ENCODE data around the gene KANK3.
"Not testable (repeated sequence)": the region's sequence is repeated elsewhere in the genome, so short reads cannot be mapped to it uniquely, and the experiment has no call there.

KANK3 gene

DNA sequence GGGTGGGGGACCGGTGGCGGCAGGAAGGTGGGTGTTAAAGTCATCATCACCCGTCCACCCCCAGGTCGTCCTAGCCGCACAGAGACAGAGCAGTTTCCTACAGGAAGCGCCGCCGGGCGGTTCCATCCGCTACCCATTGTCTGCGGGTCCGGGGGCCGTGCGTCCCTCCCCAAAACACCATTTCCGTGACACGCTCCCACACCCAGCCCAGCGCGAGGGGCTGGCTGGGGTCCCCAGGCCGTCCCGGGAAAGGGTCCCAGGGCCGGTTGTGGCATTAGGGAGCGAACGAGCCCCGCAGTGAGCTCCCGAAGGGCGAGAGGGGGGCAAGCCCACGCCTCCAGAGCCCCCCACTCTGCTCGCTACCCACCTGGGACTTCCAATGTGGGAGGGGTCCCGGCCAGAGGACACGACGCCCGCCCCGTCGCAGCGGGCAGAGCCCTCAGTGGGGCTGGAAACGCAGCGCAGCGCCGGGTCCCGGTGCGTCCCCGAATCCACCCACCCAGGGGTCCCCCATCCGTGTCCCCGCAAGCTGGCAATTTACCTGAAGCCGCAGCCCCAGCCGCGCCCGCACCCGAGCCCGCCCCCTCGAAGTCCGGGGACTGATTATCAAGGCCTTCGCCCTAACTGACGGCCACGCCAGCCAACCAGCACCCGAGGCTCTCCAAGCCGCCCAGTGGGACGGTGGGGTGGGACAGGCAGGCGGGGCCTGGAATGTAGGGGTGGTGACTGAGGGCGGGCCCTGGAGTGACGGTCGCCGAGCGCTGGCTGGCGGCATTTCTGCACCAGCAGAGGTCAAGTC, at the start of gene KANK3:
TSS of gene KANK3 (minus strand) at position 579 of the 799 bp plus-strand sequence. CDS start 5,434 bp downstream, outside the sequence.
- DNase-seq (ENCODE audit: low read depth): peak; percentile 88

DNA sequence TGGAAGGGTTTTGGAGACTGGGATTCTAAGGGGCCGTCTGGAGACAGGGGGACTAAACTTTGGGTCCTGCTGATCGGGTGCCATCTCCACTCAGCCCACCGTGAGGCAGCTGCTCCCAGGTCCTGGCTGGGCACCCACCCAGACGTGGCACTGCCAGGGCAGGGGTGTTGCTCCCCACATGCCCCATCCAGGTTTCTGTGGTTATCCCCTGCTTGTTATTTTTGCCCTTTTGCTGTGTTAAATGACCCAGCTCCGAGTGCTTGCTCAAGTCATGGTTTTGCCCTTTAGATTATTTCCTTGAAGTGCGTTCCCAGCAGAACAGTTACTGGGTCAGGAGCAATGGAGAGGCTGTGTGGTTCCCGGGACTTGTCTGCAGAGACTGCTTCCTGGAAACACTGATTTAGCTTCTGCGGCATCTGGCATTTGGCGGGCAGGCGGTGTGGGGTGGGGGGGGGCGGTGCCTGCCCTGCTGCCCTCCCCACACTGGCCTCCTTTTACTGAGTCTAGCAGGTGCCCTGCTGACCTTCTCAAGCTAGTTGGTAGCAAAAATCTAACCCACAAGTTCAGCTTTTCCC, 49.0 kb upstream of the KANK3 start:
- DNase-seq (ENCODE audit: low read depth): no peak

DNA sequence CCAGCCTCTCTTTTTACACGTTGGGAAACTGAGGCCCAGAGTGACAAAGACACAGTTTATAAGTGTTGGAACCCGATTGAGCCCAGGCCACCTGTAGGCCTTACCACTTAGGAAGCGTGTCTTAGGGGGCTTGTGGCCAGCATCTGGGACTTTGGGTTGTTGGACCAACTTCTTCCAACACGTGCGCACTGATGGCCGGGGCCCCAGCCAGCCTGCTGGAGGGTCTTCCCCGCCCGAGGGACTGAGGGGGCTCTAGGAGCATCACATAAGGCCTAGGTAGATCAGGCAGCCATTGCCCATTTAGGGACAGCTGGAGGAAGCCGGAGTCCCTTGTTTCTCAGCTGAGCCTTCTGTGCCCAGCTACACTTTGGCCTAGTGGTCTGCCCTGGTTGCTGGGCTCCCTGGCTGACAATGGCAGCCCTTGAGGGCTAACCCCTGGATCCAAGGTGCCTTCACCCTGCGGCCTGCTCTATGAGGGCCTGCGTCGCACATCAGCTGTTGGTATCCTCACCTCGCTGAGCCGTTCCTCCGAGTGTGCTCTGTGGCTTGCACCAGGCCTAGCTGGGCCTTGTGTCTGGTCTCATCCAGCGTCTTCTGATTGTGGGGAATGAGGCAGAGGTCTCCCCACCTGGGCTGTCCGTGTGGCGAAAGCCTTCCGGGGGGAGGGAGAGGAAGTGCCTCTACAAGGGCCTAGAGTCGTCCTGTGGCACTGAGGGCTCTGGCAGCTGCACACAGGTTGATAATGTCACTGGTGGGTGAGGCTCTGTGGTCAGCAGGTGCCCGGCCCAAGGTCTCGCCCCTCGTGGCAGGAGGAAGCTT, 48.3 kb upstream of the KANK3 start:
- DNase-seq (ENCODE audit: low read depth): no peak

DNA sequence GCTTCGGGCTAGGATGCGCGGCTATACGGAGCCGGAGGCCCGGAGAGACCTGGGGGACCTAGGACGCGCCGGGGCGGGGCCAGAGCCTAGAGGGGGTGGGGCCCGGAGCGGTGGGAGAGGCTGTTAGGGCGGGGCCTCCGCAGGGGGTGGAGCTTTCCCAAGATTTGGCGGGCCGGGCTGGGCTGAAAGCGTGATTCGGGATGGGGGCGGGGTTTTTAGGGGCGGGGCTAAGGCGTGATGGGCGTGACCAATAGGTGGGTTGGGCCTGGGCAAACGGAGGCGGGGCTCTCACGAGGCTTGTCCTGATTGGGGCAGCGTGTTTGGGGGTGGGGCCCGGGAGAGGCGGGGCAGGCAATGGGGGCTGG, 47.5 kb upstream of the KANK3 start:
- DNase-seq (ENCODE audit: low read depth): peak; percentile 86

DNA sequence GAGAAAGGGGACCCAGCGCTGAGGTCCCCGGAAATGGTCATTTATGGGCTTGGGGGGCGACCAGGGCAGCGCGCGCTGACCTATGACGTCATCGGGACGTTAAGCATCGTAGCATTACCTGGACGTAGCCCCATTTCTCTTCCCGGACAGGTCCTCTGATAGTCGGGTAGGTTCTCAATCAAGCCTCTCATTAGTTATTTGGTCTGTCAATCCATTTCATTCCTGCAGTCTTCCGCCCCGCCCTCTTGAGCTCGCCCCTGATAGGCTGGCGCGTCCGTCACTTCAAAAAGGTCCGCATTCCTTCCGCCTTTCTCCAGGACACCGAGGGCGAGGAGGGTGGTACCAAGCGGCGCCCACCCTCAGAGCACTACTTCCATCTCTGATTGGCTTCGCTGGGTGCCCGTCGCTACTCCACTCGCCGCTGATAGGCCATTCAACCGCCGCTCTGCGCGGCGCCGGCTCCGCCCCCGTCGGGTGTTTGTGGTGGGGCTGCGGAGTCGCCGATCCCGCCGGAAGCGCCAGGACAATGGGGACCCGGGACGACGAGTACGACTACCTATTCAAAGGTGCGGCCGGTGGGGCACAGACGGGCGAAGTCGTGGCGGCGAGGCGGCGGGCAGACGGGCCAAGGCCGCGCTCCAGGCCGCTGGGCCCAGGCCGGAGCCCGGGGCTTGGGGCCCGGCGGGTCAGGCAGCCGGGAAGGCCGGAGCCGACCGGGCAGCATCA, 47.0 kb upstream of the KANK3 start, which contains the start of gene RAB11B:
TSS of gene RAB11B (plus strand) at position 470 of the 726 bp plus-strand sequence. CDS start at position 527, 57 bp downstream.
- peak; percentile 94 for DNase-seq (ENCODE audit: low read depth)

DNA sequence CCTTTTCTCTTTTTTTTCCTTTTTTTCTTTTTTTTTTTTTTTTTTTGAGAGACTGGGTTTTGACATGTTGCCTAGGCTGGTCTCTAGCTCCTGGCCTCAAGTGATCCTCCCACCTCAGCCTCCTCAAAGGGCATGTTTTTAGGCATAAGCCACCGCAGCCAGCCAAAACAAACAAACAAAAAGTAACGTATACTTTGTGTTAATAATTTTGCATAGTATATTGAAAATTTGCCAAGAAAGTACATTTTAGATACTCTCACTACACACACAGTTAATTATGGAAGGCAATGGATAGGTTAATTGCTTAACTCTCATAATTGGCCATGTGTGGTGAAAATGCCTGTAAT, 45.5 kb upstream of the KANK3 start:
- DNase-seq (ENCODE audit: low read depth): no peak

DNA sequence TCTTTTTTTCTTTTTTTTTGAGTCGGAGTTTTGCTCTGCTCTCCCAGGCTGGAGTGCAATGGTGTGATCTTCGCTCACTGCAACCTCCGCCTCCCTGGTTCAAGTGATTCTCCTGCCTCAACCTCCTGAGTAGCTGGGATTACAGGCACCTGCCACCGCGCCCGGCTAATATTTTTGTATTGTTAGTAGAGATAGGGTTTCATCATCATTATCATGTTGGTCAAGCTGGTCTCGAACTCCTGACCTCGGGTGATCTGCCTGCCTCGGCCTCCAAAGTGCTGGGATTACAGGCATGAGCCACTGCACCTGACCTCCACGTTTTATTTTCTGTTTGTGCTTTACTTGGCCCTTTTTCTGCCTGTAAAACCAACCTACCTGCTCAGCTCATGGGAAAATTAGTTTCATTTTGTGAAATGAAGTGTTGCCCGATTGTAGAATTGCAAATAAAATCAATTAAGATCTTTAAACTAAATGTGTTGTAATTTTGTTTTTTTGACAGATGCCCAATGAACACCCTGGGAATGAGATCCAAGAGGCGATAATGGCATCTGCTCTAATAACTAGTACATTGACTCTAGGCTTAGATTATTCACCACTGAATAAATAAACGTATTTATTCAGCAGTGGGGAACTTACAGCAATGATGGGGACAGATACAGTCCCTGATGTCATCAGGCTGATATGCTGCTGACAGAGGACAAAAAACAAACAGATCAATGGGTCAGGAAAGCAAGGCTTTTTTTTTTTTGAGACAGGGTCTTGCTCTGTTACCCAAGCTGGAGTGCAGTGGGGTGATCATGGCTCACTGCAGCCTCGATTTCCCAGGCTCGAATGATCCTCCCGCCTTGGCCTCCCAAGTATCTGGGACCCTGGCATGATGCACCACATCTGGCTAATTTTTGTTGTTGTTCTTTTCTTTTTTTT, 44.9 kb upstream of the KANK3 start:
- no peak for DNase-seq (ENCODE audit: low read depth)

DNA sequence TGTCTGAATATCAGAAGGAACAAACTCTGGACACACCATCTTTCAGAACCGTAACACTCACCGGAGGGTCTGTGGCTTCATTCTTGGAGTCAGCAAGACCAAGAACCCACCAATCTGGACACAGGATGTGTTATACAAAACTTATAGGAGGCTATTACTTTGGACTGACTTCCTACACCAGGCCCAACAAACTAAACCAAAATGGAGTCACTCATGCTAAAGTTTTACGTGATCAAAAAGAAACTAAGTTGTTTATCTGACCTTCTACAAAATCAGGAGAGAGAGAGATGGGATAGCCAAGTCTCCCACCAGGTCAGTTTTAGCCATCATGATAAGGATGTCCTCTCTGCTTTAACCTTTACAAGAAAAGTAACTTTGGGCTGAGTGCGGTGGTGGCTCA, 43.9 kb upstream of the KANK3 start:
- DNase-seq (ENCODE audit: low read depth): no peak

DNA sequence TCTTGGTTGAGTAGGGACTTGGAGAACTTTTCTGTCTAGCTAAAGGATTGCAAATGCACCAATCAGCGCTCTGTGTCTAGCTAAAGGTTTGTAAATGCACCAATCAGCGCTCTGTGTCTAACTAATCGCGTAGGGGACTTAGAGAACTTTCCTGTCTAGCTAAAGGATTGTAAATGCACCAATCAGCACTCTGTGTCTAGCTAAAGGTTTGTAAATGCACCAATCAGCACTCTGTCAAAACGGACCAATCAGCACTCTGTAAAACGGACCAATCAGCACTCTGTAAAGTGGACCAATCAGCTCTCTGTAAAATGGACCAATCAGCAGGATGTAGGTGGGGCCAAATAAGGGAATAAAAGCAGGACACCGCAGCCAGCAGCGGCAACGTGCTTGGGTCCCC, 43.4 kb upstream of the KANK3 start:
- not testable (repeated sequence) for DNase-seq (ENCODE audit: low read depth)

DNA sequence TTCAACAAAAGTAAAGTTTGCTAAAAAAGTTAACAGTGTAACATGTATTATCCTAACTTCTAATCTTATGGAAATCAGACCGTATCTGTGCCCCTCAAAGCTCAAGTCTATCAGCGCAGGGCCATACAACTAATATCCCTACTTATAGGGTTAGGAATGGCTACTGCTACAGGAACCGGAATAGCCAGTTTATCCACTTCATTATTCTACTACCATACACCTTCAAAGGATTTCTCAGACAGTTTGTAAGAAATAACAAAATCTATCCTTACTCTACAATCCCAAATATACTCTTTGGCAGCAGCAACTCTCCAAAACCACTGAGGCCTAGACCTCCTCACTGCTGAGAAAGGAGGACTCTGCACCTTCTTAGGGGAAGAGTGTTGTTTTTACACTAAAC, 42.5 kb upstream of the KANK3 start:
- not testable (repeated sequence) for DNase-seq (ENCODE audit: low read depth)

DNA sequence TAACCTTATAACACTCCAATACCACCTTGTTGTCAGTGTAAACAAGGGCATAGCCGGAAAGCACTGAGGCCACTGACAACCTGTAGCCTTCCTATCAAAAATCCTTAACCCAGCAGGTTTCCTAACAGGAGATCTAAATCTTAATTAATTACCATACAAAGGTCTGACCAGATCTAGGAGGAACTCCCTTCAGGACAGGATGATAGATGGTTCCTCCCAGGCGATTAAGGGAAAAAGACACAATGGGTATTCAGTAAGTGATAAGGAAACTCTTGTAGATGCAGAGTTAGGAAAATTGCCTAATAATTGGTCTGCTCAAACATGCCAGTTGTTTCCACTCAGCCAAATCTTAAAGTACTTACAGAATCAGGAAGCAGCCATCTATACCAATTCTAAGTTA, 42.0 kb upstream of the KANK3 start:
- DNase-seq (ENCODE audit: low read depth): not testable (repeated sequence)

DNA sequence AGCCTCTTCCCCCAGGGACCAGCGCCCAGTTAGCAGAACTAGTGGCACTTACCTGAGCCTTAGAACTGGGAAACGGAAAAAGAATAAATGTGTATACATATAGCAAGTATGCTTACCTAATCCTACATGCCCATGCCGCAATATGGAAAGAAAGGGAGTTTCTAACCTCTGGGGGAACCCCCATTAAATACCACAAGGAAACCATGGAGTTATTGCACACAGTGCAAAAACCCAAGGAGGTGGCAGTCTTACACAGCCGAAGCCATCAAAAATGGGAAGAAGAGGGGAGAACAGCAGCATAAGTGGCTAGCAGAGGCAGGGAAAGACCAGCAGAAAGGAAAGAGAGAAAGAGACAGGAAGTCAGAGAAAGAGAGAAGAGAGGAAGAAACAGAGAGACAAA, 41.5 kb upstream of the KANK3 start:
- DNase-seq (ENCODE audit: low read depth): not testable (repeated sequence)

DNA sequence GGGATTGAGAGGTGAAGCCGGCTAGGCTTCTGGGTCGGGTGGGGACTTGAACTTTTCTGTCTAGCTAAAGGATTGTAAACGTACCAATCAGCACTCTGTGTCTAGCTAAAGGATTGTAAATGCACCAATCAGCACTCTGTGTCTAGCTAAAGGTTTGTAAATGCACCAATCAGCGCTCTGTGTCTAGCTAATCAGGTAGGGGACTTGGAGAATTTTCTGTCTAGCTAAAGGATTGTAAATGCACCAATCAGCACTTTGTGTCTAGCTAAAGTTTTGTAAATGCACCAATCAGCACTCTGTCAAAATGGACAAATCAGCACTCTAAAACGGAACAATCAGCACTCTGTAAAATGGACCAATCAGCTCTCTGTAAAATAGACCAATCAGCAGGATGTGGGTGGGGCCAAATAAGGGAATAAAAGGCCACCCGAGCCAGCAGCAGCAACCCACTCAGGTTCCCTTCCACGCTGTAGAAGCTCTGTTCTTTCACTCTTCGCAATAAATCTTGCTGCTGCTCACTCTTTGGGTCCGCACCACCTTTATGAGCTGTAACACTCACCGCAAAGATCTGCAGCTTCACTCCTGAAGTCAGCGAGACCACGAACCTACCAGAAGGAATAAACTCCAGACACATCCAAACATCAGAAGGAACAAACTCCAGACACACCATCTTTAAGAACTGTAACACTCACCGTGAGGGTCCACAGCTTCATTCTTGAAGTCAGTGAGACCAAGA, 36.3 kb upstream of the KANK3 start:
- not testable (repeated sequence) for DNase-seq (ENCODE audit: low read depth)

DNA sequence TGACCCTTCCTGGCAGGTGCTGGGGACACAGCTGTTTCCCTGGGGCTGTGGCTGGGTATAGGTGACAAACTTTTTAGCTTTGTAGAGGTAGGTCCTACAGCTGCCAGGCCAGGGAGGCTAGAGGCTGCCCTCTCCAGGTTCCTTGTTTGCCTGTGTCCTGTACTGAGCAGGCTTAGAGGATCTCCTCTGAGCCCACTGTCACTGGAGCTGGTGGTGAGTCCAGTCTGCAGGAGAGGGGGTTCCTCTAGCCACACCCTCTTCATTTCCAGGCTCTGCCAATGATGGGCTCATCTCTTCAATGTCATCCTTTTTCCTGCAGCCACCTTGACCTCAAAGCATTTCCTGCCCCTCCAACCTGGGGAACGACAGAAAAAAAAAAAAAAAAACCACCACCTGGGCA, 34.5 kb upstream of the KANK3 start:
- no peak for DNase-seq (ENCODE audit: low read depth)

DNA sequence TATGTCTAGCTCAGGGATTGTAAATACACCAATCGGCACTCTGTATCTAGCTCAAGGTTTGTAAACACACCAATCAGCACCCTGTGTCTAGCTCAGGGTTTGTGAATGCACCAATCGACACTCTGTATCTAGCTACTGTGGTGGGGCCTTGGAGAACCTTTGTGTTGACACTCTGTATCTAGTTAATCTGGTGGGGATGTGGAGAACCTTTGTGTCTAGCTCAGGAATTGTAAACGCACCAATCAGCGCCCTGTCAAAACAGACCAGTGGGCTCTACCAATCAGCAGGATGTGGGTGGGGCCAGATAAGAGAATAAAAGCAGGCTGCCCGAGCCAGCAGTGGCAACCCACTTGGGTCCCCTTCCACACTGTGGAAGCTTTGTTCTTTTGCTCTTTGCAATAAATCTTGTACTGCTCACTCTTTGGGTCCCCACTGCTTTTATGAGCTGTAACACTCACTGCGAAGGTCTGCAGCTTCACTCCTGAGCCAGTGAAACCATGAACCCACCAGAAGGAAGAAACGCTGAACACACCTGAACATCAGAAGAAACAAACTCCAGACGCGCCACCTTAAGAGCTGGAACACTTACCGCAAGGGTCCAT, 33.4 kb upstream of the KANK3 start:
- DNase-seq (ENCODE audit: low read depth): not testable (repeated sequence)

DNA sequence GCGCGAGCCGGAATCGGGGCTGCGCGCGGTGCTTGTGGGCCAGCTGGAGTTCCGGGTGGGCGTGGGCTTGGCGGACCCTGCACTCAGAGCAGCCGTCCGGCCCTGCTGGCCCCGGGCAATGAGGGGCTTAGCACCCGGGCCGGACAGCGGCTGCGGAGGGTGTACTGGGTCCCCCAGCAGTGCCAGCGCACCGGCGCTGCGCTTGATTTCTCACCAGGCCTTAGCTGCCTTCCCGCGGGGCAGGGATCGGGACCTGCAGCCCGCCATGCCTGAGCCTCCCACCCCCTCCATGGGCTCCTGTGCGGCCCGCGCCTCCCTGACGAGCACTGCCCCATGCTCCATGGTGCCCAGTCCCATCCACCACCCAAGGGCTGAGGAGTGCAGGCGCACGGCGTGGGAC, 32.7 kb upstream of the KANK3 start:
- DNase-seq (ENCODE audit: low read depth): not testable (repeated sequence)

DNA sequence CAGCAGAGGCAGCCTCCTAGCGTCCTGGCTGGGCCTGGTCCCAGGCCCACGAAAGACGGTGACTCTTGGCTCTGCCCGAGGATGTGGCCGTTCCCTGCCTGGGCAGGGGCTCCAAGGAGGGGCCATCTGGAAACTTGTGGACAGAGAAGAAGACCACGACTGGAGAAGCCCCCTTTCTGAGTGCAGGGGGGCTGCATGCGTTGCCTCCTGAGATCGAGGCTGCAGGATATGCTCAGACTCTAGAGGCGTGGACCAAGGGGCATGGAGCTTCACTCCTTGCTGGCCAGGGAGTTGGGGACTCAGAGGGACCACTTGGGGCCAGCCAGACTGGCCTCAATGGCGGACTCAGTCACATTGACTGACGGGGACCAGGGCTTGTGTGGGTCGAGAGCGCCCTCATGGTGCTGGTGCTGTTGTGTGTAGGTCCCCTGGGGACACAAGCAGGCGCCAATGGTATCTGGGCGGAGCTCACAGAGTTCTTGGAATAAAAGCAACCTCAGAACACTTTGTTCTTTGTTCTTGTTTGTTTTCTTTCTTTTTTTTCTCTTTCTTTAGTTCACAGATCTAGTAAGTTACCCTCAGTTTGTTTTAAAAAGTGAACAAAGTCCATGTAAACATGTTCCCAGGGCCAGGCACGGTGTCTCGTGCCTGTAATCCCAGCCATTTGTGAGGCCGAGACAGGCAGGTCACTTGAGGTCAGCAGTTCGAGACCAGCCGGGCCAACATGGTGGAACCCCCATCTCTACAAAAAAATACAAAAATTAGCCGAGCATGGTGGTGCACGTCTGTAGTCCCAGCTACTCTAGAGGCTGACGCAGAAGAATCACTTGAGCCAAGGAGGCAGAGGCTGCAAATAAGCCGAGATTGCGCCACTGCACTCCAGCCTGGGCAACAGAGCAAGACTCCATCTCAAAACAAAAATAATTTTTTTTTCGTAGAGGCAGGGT, 31.1 kb upstream of the KANK3 start:
- no peak for DNase-seq (ENCODE audit: low read depth)

DNA sequence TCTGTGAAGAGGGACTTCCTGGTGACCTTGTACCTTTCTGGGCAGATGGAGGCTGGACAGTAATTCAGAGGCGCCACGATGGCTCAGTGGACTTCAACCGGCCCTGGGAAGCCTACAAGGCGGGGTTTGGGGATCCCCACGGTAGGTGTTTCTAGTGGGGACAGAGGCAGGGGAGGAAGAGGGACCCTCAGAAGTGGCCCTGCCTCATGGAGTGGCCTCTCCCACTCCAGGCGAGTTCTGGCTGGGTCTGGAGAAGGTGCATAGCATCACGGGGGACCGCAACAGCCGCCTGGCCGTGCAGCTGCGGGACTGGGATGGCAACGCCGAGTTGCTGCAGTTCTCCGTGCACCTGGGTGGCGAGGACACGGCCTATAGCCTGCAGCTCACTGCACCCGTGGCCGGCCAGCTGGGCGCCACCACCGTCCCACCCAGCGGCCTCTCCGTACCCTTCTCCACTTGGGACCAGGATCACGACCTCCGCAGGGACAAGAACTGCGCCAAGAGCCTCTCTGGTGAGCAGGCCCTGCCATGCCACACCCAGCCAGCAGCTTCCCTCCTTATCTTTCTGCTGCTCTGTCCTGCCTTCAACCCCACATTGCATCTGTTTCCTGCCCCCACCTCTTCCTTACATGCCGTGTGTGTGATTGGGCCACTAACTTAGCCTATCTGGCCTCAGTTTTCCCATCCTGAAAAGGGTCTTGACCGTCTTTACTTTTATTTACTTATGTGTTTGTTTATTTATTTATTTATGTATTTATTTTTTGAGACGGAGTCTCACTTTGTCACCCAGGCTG, 28.1 kb upstream of the KANK3 start:
- DNase-seq (ENCODE audit: low read depth): no peak

Data from activated T-cell treated with anti-CD3 and anti-CD28 coated beads for 1 hour (primary cell).